ENCODE data around the gene ACOT13.
A peak's percentile ranks its signal among the peaks of the same experiment; 100 is the strongest.
"Not testable (repeated sequence)": the region's sequence is repeated elsewhere in the genome, so short reads cannot be mapped to it uniquely, and the experiment has no call there.

The ACOT13 gene

DNA sequence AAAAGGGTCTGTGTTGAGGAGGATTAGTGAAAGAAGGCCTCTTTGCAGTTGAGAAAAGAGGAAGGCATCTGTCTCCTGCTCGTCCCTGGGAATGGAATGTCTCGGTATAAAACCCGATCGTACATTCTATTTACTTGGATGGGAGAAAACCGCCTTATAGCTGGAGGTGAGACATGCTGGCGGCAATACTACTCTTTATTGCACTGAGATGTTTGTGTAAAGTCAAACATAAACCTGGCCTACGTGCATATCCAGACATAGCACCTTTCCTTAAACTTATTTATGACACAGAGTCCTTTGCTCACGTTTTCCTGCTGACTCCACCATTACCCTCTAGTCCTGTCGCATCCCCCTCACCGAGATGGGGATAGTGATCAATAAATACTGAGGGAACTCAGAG lies 4.6 kb upstream of the ACOT13 start:
- H3K9me3 ChIP-seq (ENCODE audit: insufficient read depth, low read length): no peaks in the 10 kb centered on the region
- no peak overlapping the region for H3K9ac ChIP-seq (ENCODE audit: insufficient read length, low read depth)
- no peak overlapping the region for H3K4me3 ChIP-seq (ENCODE audit: insufficient read length, low read depth)
- H3K36me3 ChIP-seq (ENCODE audit: insufficient read depth, insufficient read length, low read length): peaks cover 53% of the 10 kb centered on the region
- DNase-seq (ENCODE audit: low read depth, low spot score): no peak
- no peaks in the 10 kb centered on the region for H3K4me1 ChIP-seq (ENCODE audit: insufficient read depth, insufficient read length)
- no peaks in the 10 kb centered on the region for H3K27me3 ChIP-seq (ENCODE audit: insufficient read depth, insufficient read length)
- TF ChIP-seq ZNF274 (IDR thresholded peaks at IDR 0.05; ENCODE audit: low read depth, low read length) (no peak), YY1 (IDR thresholded peaks at IDR 0.05; ENCODE audit: insufficient read depth, insufficient read length) (no peak), SUZ12 (IDR thresholded peaks at IDR 0.05; ENCODE audit: extremely low read depth, insufficient read depth, insufficient read length) (no peak)

DNA sequence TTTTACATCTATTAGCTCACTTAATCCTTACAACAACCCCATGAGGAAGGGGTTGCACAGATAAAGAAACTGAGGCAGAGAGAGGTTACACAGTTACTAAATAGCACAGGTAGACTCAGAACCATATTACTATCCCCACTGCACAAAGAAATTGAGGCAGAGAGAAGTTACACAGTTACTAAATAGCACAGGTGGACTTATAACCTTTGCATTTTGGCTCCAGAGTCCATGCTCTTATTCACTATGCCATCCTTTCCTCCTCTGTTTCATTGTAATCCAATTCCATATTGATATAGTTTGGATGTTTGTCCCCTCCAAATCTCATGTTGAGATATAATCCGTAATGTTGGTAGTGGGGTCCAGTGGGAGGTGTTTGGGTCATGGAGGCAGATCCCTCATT lies 3.7 kb upstream of the ACOT13 start:
- no peak for DNase-seq (ENCODE audit: low read depth, low spot score)
- H3K9me3 ChIP-seq (ENCODE audit: insufficient read depth, low read length): 0 out of 2 replicates have a peak, but pooled peaks cover under 1% of the 10 kb centered on the region
- H3K9ac ChIP-seq (ENCODE audit: insufficient read length, low read depth): no peak overlapping the region
- no peaks in the 10 kb centered on the region for H3K4me1 ChIP-seq (ENCODE audit: insufficient read depth, insufficient read length)
- H3K4me3 ChIP-seq (ENCODE audit: insufficient read length, low read depth): no peak overlapping the region
- H3K36me3 ChIP-seq (ENCODE audit: insufficient read depth, insufficient read length, low read length): peaks cover 49% of the 10 kb centered on the region
- TF ChIP-seq YY1 (IDR thresholded peaks at IDR 0.05; ENCODE audit: insufficient read depth, insufficient read length) (no peak), ZNF274 (IDR thresholded peaks at IDR 0.05; ENCODE audit: low read depth, low read length) (no peak), SUZ12 (IDR thresholded peaks at IDR 0.05; ENCODE audit: extremely low read depth, insufficient read depth, insufficient read length) (no peak)
- no peaks in the 10 kb centered on the region for H3K27me3 ChIP-seq (ENCODE audit: insufficient read depth, insufficient read length)

DNA sequence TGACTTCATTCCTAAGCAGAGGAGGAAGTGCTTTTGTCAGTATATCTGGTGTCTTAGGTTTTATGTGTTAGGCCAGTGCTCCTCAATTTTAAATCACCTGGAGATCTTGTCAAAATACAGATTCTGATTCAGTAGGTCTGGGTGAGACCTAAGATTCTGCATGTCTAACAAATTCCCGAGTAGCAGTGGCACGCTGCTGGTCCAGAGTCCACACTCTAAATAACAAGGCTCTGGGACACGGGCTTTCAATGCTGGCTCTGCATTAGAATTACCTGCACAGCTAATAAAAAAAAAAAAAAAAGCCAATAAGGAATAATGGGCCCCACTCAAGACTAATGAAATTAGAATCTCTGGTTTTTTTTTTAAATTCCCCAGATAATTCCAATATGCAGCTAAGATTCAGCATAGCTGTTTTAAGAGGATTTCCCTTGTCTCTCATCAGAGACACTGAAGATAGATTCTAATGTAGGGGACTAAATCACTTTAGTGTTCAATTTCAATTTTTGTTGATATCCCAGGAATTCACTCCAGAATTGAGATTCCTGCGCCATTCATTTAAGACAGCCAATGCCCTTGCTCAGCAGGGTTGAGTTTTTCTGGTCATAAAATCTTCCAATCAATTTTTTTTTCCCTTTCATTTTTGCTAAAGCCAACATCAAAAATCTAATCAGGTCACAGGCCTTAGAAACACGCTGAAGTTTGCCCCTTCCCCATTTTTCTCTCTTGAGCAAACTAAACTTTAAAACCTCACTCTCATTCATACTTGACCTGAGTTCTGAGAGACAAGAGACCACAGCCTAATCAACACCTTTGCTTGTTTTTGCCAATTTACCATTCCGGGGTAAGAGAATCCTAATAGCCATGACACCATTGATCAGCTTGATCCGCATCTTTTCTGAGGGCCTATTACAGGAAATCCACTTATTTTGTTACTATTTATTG lies 2.6 kb upstream of the ACOT13 start:
- Histone ChIP-seq H3K27me3 (ENCODE audit: insufficient read depth, insufficient read length) (no peaks in the 10 kb centered on the region), H3K36me3 (ENCODE audit: insufficient read depth, insufficient read length, low read length) (peaks cover 39% of the 10 kb centered on the region), H3K9ac (ENCODE audit: insufficient read length, low read depth) (no peak overlapping the region), H3K4me1 (ENCODE audit: insufficient read depth, insufficient read length) (no peaks in the 10 kb centered on the region), H3K9me3 (ENCODE audit: insufficient read depth, low read length) (0 out of 2 replicates have a peak, but pooled peaks cover 12% of the 10 kb centered on the region), H3K4me3 (ENCODE audit: insufficient read length, low read depth) (no peak overlapping the region)
- DNase-seq (ENCODE audit: low read depth, low spot score): no peak
- TF ChIP-seq ZNF274 (IDR thresholded peaks at IDR 0.05; ENCODE audit: low read depth, low read length): no peak
- TF ChIP-seq YY1 (IDR thresholded peaks at IDR 0.05; ENCODE audit: insufficient read depth, insufficient read length): no peak
- TF ChIP-seq SUZ12 (IDR thresholded peaks at IDR 0.05; ENCODE audit: extremely low read depth, insufficient read depth, insufficient read length): no peak

DNA sequence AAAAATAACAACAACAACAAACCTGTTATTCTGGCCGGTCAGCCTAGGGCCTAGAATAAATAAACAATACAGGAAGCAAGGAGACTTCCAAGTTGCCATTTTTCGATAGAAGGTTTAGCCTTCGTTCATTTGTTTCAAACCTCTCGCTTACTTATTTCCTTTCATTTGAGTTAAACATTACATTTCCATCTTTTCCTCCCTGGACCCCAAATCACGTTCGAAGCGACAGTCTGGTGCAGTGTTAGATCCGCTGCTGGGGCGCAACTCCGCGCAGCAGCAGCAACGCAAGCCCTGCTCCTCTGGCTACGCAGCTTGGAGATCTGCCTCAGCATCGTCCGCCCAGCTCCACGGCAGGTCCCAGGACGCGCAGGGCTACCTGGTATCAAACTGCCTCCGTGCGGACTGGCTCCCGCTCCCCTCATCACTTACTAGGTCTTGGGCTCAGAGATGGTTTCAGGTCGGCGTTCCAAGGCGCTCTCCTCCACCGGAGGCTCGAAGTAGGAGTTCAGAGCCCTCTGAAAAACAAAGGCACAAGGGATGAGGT lies 708 bp upstream of the ACOT13 start:
- TF ChIP-seq ZNF274 (IDR thresholded peaks at IDR 0.05; ENCODE audit: low read depth, low read length) (no peak), SUZ12 (IDR thresholded peaks at IDR 0.05; ENCODE audit: extremely low read depth, insufficient read depth, insufficient read length) (no peak), YY1 (IDR thresholded peaks at IDR 0.05; ENCODE audit: insufficient read depth, insufficient read length) (no peak)
- Histone ChIP-seq H3K36me3 (ENCODE audit: insufficient read depth, insufficient read length, low read length) (peaks cover 40% of the 10 kb centered on the region), H3K9me3 (ENCODE audit: insufficient read depth, low read length) (peaks cover 27% of the 10 kb centered on the region), H3K4me3 (ENCODE audit: insufficient read length, low read depth) (peak overlapping the region; percentile 92), H3K4me1 (ENCODE audit: insufficient read depth, insufficient read length) (no peaks in the 10 kb centered on the region), H3K27me3 (ENCODE audit: insufficient read depth, insufficient read length) (no peaks in the 10 kb centered on the region), H3K9ac (ENCODE audit: insufficient read length, low read depth) (peak overlapping the region; percentile 98)
- no peak for DNase-seq (ENCODE audit: low read depth, low spot score)

DNA sequence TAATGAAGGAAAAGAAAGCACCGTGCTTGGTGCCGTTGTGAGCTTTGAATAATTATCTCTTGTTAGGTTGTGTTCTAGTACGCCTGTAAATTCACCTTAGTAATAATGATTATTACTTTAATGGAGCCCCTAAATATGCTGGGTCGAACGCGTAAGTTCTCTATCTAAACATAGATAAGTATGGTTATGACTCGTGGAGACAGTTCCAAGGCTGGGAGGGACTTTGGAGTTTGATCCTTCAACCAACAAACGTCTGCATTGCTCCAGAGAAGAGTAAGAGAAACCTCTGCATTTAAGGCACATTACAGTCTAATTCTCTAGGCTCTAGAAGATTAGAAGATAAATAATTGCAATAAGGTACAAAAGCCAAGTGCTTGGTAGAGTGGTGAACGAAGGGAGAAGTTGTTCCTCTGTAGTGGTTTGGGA lies 514 bp downstream of the ACOT13 start:
- H3K27me3 ChIP-seq (ENCODE audit: insufficient read depth, insufficient read length): no peaks in the 10 kb centered on the region
- no peak for TF ChIP-seq YY1 (IDR thresholded peaks at IDR 0.05; ENCODE audit: insufficient read depth, insufficient read length)
- no peak for TF ChIP-seq ZNF274 (IDR thresholded peaks at IDR 0.05; ENCODE audit: low read depth, low read length)
- no peak for TF ChIP-seq SUZ12 (IDR thresholded peaks at IDR 0.05; ENCODE audit: extremely low read depth, insufficient read depth, insufficient read length)
- H3K4me3 ChIP-seq (ENCODE audit: insufficient read length, low read depth): peak overlapping the region; percentile 92
- H3K9me3 ChIP-seq (ENCODE audit: insufficient read depth, low read length): peaks cover 35% of the 10 kb centered on the region
- peak overlapping the region; percentile 85 for H3K9ac ChIP-seq (ENCODE audit: insufficient read length, low read depth)
- no peaks in the 10 kb centered on the region for H3K4me1 ChIP-seq (ENCODE audit: insufficient read depth, insufficient read length)
- no peak for DNase-seq (ENCODE audit: low read depth, low spot score)
- H3K36me3 ChIP-seq (ENCODE audit: insufficient read depth, insufficient read length, low read length): peaks cover 34% of the 10 kb centered on the region

DNA sequence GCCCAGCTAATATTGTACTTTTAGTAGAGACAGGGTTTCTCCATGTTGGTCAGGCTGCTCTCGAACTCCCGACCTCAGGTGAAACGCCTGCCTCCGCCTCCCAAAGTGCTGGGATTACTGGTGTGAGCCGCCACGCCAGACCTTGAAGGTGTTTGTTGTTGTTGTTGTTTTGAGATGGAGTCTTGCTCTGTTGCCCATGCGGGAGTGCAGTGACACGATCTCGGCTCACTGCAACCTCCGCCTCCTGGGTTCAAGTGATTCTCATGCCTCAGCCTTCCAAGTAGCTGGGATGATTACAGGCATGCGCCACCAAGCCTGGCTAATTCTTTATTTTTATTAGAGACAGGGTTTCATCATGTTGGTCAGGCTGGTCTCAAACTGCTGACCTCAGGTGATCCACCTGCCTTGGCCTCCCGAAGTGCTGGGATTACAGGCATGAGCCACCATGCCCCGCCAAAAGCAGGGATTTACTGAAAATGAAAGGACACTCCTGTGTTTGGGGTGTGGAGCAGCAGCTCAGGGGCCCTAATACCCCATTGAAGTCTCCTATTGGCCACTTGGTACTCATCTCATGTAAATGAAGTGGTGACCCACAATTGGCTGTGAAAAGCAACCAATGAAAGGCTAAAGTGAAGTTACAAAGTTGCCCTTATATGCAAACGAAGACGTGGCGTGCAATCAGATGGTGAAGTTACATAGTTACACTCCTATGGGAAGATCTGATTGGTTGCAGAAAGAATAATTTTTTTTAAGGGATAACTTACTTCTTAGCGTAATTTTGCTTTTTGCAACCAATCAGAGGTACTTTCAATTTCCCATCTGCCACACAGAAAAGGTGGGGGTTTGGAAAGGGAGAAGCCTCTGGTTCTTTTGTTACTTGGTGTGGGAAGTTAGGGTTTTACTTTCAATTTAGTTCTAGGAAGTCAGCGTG lies 1.5 kb downstream of the ACOT13 start:
- H3K27me3 ChIP-seq (ENCODE audit: insufficient read depth, insufficient read length); H3K9ac ChIP-seq (ENCODE audit: insufficient read length, low read depth); DNase-seq (ENCODE audit: low read depth, low spot score); H3K4me1 ChIP-seq (ENCODE audit: insufficient read depth, insufficient read length): not testable (repeated sequence)
- H3K36me3 ChIP-seq (ENCODE audit: insufficient read depth, insufficient read length, low read length): peaks cover 24% of the 10 kb centered on the region
- H3K4me3 ChIP-seq (ENCODE audit: insufficient read length, low read depth): peak overlapping the region; percentile 92
- H3K9me3 ChIP-seq (ENCODE audit: insufficient read depth, low read length): peaks cover 44% of the 10 kb centered on the region

DNA sequence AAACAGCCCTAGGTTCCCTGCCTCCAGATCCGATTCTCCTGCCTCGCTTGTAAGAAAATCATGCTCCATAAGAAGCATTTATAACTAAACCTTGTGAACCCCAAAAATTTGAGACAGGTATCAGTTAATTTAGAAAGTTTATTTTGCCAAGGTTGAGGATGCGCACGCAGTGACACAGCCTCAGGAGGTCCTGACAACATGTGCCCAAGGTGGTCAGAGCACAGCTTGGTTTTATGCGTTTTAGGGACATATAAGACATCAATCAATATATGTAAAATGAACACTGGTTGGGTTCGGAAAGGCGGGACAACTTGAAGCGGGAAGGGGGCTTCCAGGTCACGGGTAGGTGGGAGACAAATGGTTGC lies 2.1 kb downstream of the ACOT13 start:
- Histone ChIP-seq H3K27me3 (ENCODE audit: insufficient read depth, insufficient read length) (no peaks in the 10 kb centered on the region), H3K9ac (ENCODE audit: insufficient read length, low read depth) (no peak overlapping the region), H3K36me3 (ENCODE audit: insufficient read depth, insufficient read length, low read length) (peaks cover 18% of the 10 kb centered on the region), H3K4me1 (ENCODE audit: insufficient read depth, insufficient read length) (no peaks in the 10 kb centered on the region), H3K9me3 (ENCODE audit: insufficient read depth, low read length) (peaks cover 50% of the 10 kb centered on the region), H3K4me3 (ENCODE audit: insufficient read length, low read depth) (no peak overlapping the region)
- TF ChIP-seq SUZ12 (IDR thresholded peaks at IDR 0.05; ENCODE audit: extremely low read depth, insufficient read depth, insufficient read length): no peak
- no peak for TF ChIP-seq ZNF274 (IDR thresholded peaks at IDR 0.05; ENCODE audit: low read depth, low read length)
- TF ChIP-seq YY1 (IDR thresholded peaks at IDR 0.05; ENCODE audit: insufficient read depth, insufficient read length): no peak
- DNase-seq (ENCODE audit: low read depth, low spot score): no peak

DNA sequence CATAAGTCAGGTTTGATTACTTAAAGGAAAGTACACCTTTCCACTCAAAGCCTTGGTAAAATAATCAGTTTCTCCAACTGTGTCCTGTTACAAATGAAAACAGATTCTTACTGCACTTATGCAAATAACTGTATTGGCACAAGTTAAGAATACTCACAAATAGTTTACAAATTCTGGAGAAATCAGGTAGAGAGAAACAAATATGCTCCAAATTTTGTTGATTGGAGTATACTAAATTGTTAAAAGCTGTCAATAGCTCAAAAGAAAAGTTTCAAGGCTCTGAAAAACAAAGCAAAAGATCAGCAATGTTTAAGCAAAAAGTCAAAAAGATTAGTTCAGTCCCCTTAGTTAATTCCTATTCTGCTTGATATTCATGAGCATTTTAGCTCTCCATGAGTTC lies 3.6 kb downstream of the ACOT13 start:
- DNase-seq (ENCODE audit: low read depth, low spot score); H3K9ac ChIP-seq (ENCODE audit: insufficient read length, low read depth); H3K36me3 ChIP-seq (ENCODE audit: insufficient read depth, insufficient read length, low read length); H3K4me1 ChIP-seq (ENCODE audit: insufficient read depth, insufficient read length); H3K27me3 ChIP-seq (ENCODE audit: insufficient read depth, insufficient read length); H3K4me3 ChIP-seq (ENCODE audit: insufficient read length, low read depth): not testable (repeated sequence)
- H3K9me3 ChIP-seq (ENCODE audit: insufficient read depth, low read length): peaks cover 56% of the 10 kb centered on the region

DNA sequence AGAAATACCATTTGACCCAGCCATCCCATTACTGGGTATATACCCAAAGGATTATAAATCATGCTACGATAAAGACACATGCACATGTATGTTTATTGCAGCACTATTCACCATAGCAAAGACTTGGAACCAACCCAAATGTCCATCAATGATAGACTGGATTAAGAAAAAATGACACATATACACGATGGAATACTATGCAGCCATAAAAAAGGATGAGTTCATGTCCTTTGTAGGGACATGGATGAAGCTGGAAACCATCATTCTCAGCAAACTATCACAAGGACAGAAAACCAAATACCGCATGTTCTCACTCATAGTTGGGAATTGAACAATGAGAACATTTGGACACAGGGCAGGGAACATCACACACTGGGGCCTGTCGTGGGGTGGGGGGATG lies 4.2 kb downstream of the ACOT13 start:
- H3K9ac ChIP-seq (ENCODE audit: insufficient read length, low read depth); H3K27me3 ChIP-seq (ENCODE audit: insufficient read depth, insufficient read length); DNase-seq (ENCODE audit: low read depth, low spot score); H3K4me3 ChIP-seq (ENCODE audit: insufficient read length, low read depth); H3K4me1 ChIP-seq (ENCODE audit: insufficient read depth, insufficient read length); H3K36me3 ChIP-seq (ENCODE audit: insufficient read depth, insufficient read length, low read length): not testable (repeated sequence)
- H3K9me3 ChIP-seq (ENCODE audit: insufficient read depth, low read length): peaks cover 56% of the 10 kb centered on the region
